Measurements from ENCODE around the gene GALNT1.

GALNT1 gene

GRCh38 chr18:35749701-35750100 is 168.2 kb downstream of the GALNT1 start:
- no peak for DNase-seq

- no peak for DNase-seq
These were observed 169.4 kb downstream of the GALNT1 start for GRCh38 chr18:35750929-35751328.

- no peak for DNase-seq
These were observed 171.9 kb downstream of the GALNT1 start for GRCh38 chr18:35753306-35753910.

GRCh38 chr18:35754464-35754863 is 172.9 kb downstream of the GALNT1 start:
- DNase-seq = no peak

- DNase-seq = no peak
These were observed 173.8 kb downstream of the GALNT1 start for GRCh38 chr18:35755369-35755768.

GRCh38 chr18:35756506-35757117 is 175.1 kb downstream of the GALNT1 start:
- peak in 39 of 56 donors; percentile 4 to 79 (median 36) for DNase-seq
